Measurements from ENCODE around the gene URM1. TPM values are rescaled to one million over a fixed set of nuclear protein-coding genes. Genes with fewer than 3 reads are reported as not detected.
A peak's percentile ranks its signal among the peaks of the same experiment; 100 is the strongest.

Gene URM1
- total RNA-seq, 1 donor from 2014 or later = 56.1 TPM

- H3K9me3 Mint-ChIP-seq = no peaks in the 10 kb centered on the region
- H3K36me3 Mint-ChIP-seq = peaks cover 10% of the 10 kb centered on the region
- H3K4me1 Mint-ChIP-seq (ENCODE audit: unreplicated experiment) = no peaks in the 10 kb centered on the region
- TF ChIP-seq CTCF (conservative IDR thresholded peaks at IDR 0.05) = no peak
- no peak overlapping the region for H3K27ac Mint-ChIP-seq
- no peaks in the 10 kb centered on the region for H3K27me3 Mint-ChIP-seq
- H3K4me3 Mint-ChIP-seq = no peak overlapping the region
- DNase-seq (ENCODE audit: extremely low spot score, unreplicated experiment) = no peak
These were observed 15.7 kb upstream of the URM1 start for GRCh38 chr9:128355451-128355850.

- no peak for TF ChIP-seq CTCF (conservative IDR thresholded peaks at IDR 0.05)
- Mint-ChIP-seq H3K4me1 (ENCODE audit: unreplicated experiment) (no peaks in the 10 kb centered on the region), H3K36me3 (peaks cover 5% of the 10 kb centered on the region), H3K4me3 (no peak overlapping the region), H3K27ac (no peak overlapping the region), H3K9me3 (no peaks in the 10 kb centered on the region), H3K27me3 (no peaks in the 10 kb centered on the region)
- DNase-seq (ENCODE audit: extremely low spot score, unreplicated experiment) = no peak
These were observed 13.1 kb upstream of the URM1 start for GRCh38 chr9:128358090-128358489.

GRCh38 chr9:128358861-128359260, 12.3 kb upstream of the URM1 start:
- TF ChIP-seq CTCF (conservative IDR thresholded peaks at IDR 0.05) = no peak
- peaks cover 5% of the 10 kb centered on the region for H3K36me3 Mint-ChIP-seq
- DNase-seq (ENCODE audit: extremely low spot score, unreplicated experiment) = no peak
- no peaks in the 10 kb centered on the region for H3K4me1 Mint-ChIP-seq (ENCODE audit: unreplicated experiment)
- no peaks in the 10 kb centered on the region for H3K9me3 Mint-ChIP-seq
- H3K27me3 Mint-ChIP-seq = no peaks in the 10 kb centered on the region
- no peak overlapping the region for H3K4me3 Mint-ChIP-seq
- no peak overlapping the region for H3K27ac Mint-ChIP-seq

- H3K4me3 Mint-ChIP-seq = no peak overlapping the region
- no peaks in the 10 kb centered on the region for H3K27me3 Mint-ChIP-seq
- peak overlapping the region; percentile 39 for H3K27ac Mint-ChIP-seq
- H3K4me1 Mint-ChIP-seq (ENCODE audit: unreplicated experiment) = peaks cover 6% of the 10 kb centered on the region
- no peak for DNase-seq (ENCODE audit: extremely low spot score, unreplicated experiment)
- no peak for TF ChIP-seq CTCF (conservative IDR thresholded peaks at IDR 0.05)
- peaks cover 3% of the 10 kb centered on the region for H3K36me3 Mint-ChIP-seq
- H3K9me3 Mint-ChIP-seq = no peaks in the 10 kb centered on the region
These were observed 10.3 kb upstream of the URM1 start for GRCh38 chr9:128360826-128361225.

- peak overlapping the region; percentile 84 for H3K4me3 Mint-ChIP-seq
- TF ChIP-seq CTCF (conservative IDR thresholded peaks at IDR 0.05) = no peak
- H3K36me3 Mint-ChIP-seq = no peaks in the 10 kb centered on the region
- H3K27ac Mint-ChIP-seq = peak overlapping the region; percentile 90
- H3K27me3 Mint-ChIP-seq = no peaks in the 10 kb centered on the region
- no peak for DNase-seq (ENCODE audit: extremely low spot score, unreplicated experiment)
- H3K9me3 Mint-ChIP-seq = no peaks in the 10 kb centered on the region
- H3K4me1 Mint-ChIP-seq (ENCODE audit: unreplicated experiment) = peaks cover 6% of the 10 kb centered on the region
These were observed 9.7 kb upstream of the URM1 start for GRCh38 chr9:128361296-128361985.
